K562 (cell line): ENCODE measurements around the gene FIZ1.

Source experiments
- EP300 ChIP-seq: IDR thresholded peaks from 2 replicates; pipeline ENCODE4 v1.6.1; 2012; ENCODE audit warnings: low read length, improper control_type of control experiment
- EZH2 ChIP-seq: IDR thresholded peaks from 2 replicates; pipeline ENCODE4 v1.6.1; 2012; ENCODE audit warnings: low read depth, mild to moderate bottlenecking, inconsistent platforms, low read length, borderline replicate concordance
- MAFK ChIP-seq: IDR thresholded peaks from 2 replicates; pipeline ENCODE4 v1.6.1; 2011; ENCODE audit warnings: low read length, improper control_type of control experiment

GRCh38 chr19:55598034-55598433, 1.3 kb downstream of the FIZ1 start:
- TF ChIP-seq MAFK, result no peak
- TF ChIP-seq EP300, result no peak
- no peak for TF ChIP-seq EZH2
